HepG2 (cell line): ENCODE results near the gene PEAK1. TPM values are rescaled to one million over a fixed set of nuclear protein-coding genes. Genes with fewer than 3 reads are reported as not detected.

Source experiments
- ATAC-seq: fragments of 200-7000 bp; cut with Tn5 transposase; 3 replicates; pipeline ENCODE4 v1.9.1; 2020; ENCODE audit warnings: mild to moderate bottlenecking, moderate library complexity
- BruUV-seq: library from RNA; stranded (reverse); fragments of 400-500 nt; replicated peaks from 2 replicates; lab custom pipeline; 2021; lab: Mats Ljungman, UMichigan
- CTCF ChIA-PET: fragments of 300-600 bp; formaldehyde crosslinking; extraction: SDS; loops from one replicate; lab custom pipeline; 2021; ENCODE audit warnings: low total read pairs, inconsistent platforms, low intra/inter-chr PET ratio; lab: Yijun Ruan, JAX
- POLR2A ChIA-PET: fragments of 350-600 bp; sonication (Branson Sonifier 250); formaldehyde crosslinking; loops from one replicate; lab custom pipeline; 2020; ENCODE audit warnings: antibody characterized with exemption, inconsistent platforms; lab: Yijun Ruan, JAX
- DNase-seq: peaks from one replicate; pipeline ENCODE4 v3.0.0-alpha.2; 2015; ENCODE audit warnings: low spot score
- FAIRE-seq: peaks from 3 replicates; lab custom pipeline; 2011; peaks lifted over from hg19 to GRCh38; lab: Jason Lieb, UNC
- H2AFZ ChIP-seq: one replicate; pipeline ENCODE4 v1.6.1; 2011; ENCODE audit warnings: low read length, inconsistent platforms
- H3K27ac ChIP-seq: fragments of 300-600 bp; 3 replicates; pipeline ENCODE4 v1.8.0; 2011; ENCODE audit warnings: mixed run types, mild to moderate bottlenecking, mixed read lengths, low read length, inconsistent platforms; ENCODE audit not compliant: insufficient read depth; ENCODE audit errors: extremely low read length
- H3K27me3 ChIP-seq, 2 experiments: fragments of 200-600 bp in 1 of 2; 2 replicates in 1 of 2; 3 replicates in 1 of 2; pipeline versions ENCODE4 v1.6.0 to v1.8.0; 2011; ENCODE audit warnings: low read length in 2 of 2, mild to moderate bottlenecking in 2 of 2, moderate library complexity in 2 of 2, inconsistent platforms in 1 of 2; ENCODE audit not compliant: insufficient read depth in 2 of 2, control insufficient read depth in 1 of 2
- H3K36me3 ChIP-seq, 2 experiments: fragments of 200-600 bp in 1 of 2; replicated peaks in 1 of 2; 2 replicates in 1 of 2; 3 replicates in 1 of 2; pipeline versions ENCODE4 v1.5.1 to v1.8.0; 2011; ENCODE audit warnings: low read length in 2 of 2, inconsistent platforms in 1 of 2; ENCODE audit not compliant: insufficient read depth in 2 of 2, control insufficient read depth in 1 of 2
- H3K4me1 ChIP-seq: 2 replicates; pipeline ENCODE4 v1.5.1; 2012; ENCODE audit warnings: low read length, inconsistent platforms; ENCODE audit not compliant: insufficient read depth
- H3K4me2 ChIP-seq: 2 replicates; pipeline ENCODE4 v1.6.0; 2011; ENCODE audit warnings: low read depth, low read length, inconsistent platforms
- H3K4me3 ChIP-seq, 3 experiments: fragments of 200-600 bp in 1 of 3; sonication (generic), shearing (Covaris generic) in 1 of 3; replicated peaks in 1 of 3; 2 replicates each; pipeline ENCODE4 v1.5.1; 2011 to 2016; ENCODE audit warnings: low read length in 3 of 3, inconsistent platforms in 2 of 3, low read depth in 2 of 3, mild to moderate bottlenecking in 2 of 3, control low read depth in 1 of 3, mixed read lengths in 1 of 3; ENCODE audit not compliant: insufficient read depth in 1 of 3
- H3K79me2 ChIP-seq: one replicate; pipeline ENCODE4 v1.6.1; 2011; ENCODE audit warnings: low read length, inconsistent platforms; ENCODE audit not compliant: insufficient read depth
- H3K9ac ChIP-seq: 2 replicates; pipeline ENCODE4 v1.6.0; 2011; ENCODE audit warnings: mild to moderate bottlenecking, low read depth, low read length, inconsistent platforms; ENCODE audit not compliant: insufficient read depth
- H3K9me3 ChIP-seq: 2 replicates; pipeline ENCODE4 v1.5.1; 2012; ENCODE audit warnings: mild to moderate bottlenecking, low read length
- H4K20me1 ChIP-seq: 2 replicates; pipeline ENCODE4 v1.6.0; 2011; ENCODE audit warnings: inconsistent platforms, mild to moderate bottlenecking, low read length, moderate library complexity; ENCODE audit not compliant: insufficient read depth
- CREM ChIP-seq, 2 experiments: sonication (generic) in 1 of 2; formaldehyde crosslinking in 1 of 2; IDR thresholded peaks; 2 replicates each; pipeline versions ENCODE4 v1.4.0 to v1.6.1; 2016 to 2020; ENCODE audit warnings: antibody characterized with exemption in 1 of 2, mild to moderate bottlenecking in 1 of 2, missing genetic modification reagents in 1 of 2
- HDAC6 ChIP-seq: fragments of 200-600 bp; sonication (generic); IDR thresholded peaks from 2 replicates; pipeline ENCODE4 v1.7.0; 2017; ENCODE audit warnings: mild to moderate bottlenecking, antibody characterized with exemption, low read length, low read depth
- HIVEP1 ChIP-seq: sonication (generic); formaldehyde crosslinking; IDR thresholded peaks from 2 replicates; pipeline ENCODE4 v1.4.0; 2020; ENCODE audit warnings: mild to moderate bottlenecking, missing genetic modification reagents
- HNF4A ChIP-seq: sonication (generic); formaldehyde crosslinking; IDR thresholded peaks from 2 replicates; pipeline ENCODE4 v1.4.0; 2020; ENCODE audit warnings: missing genetic modification reagents
- TBX2 ChIP-seq: sonication (generic); formaldehyde crosslinking; IDR thresholded peaks from 2 replicates; pipeline ENCODE4 v1.5.0; 2020; ENCODE audit warnings: missing genetic modification reagents, mild to moderate bottlenecking, borderline replicate concordance
- TSC22D2 ChIP-seq: sonication (generic); formaldehyde crosslinking; IDR thresholded peaks from 2 replicates; pipeline ENCODE4 v1.5.1; 2020; ENCODE audit warnings: missing genetic modification reagents, mild to moderate bottlenecking, borderline replicate concordance
- ZKSCAN5 ChIP-seq: sonication (generic); formaldehyde crosslinking; IDR thresholded peaks from 2 replicates; pipeline ENCODE4 v1.5.1; 2020; ENCODE audit warnings: mild to moderate bottlenecking, missing genetic modification reagents
- ZNF232 ChIP-seq: sonication (generic); formaldehyde crosslinking; IDR thresholded peaks from 2 replicates; pipeline ENCODE4 v1.4.0; 2020; ENCODE audit warnings: missing genetic modification reagents, borderline replicate concordance
- WGBS: methylation state at CpG from one replicate; pipeline ENCODE4 v1.1.6; 2017; ENCODE audit warnings: low lambda C conversion rate; 5-methylcytosine and 5-hydroxymethylcytosine counted together
- in situ Hi-C: cut with HindIII; loops from 2 replicates; pipeline ENCODE4 v1.10.0; 2017; ENCODE audit warnings: low pct_unique_long_range_greater_than_20kb; ENCODE audit not compliant: extremely low pct_ligation_motif_present
- intact Hi-C: fragments of 100-400 bp; cut with micrococcal nuclease; formaldehyde crosslinking; loops from one replicate; pipeline ENCODE4 v1.10.0; 2022; ENCODE audit not compliant: unreplicated experiment
- polyA plus RNA-seq, 8 experiments: library from polyadenylated mRNA; depleted of rRNA in 3 of 8; stranded (reverse) in 7 of 8; unstranded in 1 of 8; fragments of >200 nt; fragmentation: Illumina TruSeq in 4 of 8; extraction: Trizol in 4 of 8; gene quantifications; 2 replicates each; pipeline versions ENCODE4 v1.2.1 to v1.2.3, GENCODE V29; 2011 to 2016; ENCODE audit warnings: low read depth in 4 of 8, missing spikeins in 1 of 8, mixed read lengths in 1 of 8; ENCODE audit not compliant: insufficient read depth in 1 of 8
- total RNA-seq, 5 experiments: library from RNA; depleted of rRNA; stranded (reverse); fragments of >200 nt; fragmentation: Illumina TruSeq; extraction: Trizol; gene quantifications; 2 replicates each; pipeline ENCODE4 v1.2.3, GENCODE V29; 2016; ENCODE audit warnings: low read depth in 1 of 5
- TF ChIP-seq, protein P1 (sequence below): sonication (generic); formaldehyde crosslinking; IDR thresholded peaks from 2 replicates; pipeline ENCODE4 v1.4.0; 2020; ENCODE audit warnings: missing genetic modification reagents, borderline replicate concordance

The PEAK1 gene
- total and polyA plus RNA-seq, 2 of the 13 experiments (the other 11 are each of a cell fraction or from before 2014, with no cell fraction given): 6.0 to 6.6 TPM

DNA sequence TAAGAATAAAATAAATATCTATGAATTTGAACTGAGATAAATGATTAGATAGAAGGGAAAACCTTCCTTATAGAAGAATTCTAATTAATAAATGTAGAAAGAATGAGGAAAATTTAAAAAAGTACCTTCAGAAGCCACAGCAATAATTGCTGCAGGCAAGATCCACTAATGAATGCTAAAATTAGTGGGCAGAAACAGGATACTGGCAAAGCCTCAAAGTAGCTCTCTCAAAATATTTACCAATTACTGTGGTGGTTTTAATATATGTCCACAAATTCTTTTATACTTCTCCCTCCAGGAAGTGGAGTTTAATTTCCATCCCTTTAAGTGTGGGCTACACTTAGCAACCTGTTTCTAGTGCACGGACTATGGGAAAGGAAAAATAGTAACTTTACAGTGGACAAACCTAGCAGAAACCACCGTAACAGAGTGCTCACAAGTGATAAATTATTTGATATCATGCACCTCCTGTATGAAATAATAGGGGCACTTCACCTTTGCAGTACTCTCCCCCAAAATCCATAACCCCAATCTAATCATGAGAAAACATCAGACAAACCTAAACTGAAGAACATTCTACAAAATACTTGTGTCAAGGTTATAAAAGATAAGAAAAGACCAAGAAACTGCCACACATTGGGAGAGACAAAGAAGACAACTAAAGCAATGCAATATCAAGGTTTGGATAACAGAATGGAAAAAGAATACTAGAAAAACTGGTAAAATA, 6.8 kb downstream of the PEAK1 start:
- BruUV-seq: no TSS peak
- H3K79me2 ChIP-seq: peaks cover 83% of the 10 kb centered on the region
- H3K4me2 ChIP-seq: no peak overlapping the region
- in situ Hi-C loops: no loop called here
- H3K27ac ChIP-seq: no peak overlapping the region
- no peaks in the 10 kb centered on the region for H3K36me3 ChIP-seq
- no peak for TF ChIP-seq TBX2
- CTCF ChIA-PET: no interaction called here
- intact Hi-C loops: no loop called here
- peaks cover 9% of the 10 kb centered on the region; the same call in 1 of the 2 replicates for H4K20me1 ChIP-seq
- DNase-seq (no peak), FAIRE-seq (no peak), ATAC-seq (no peak)
- POLR2A ChIA-PET: no interaction called here
- no peak overlapping the region for H3K4me3 ChIP-seq
- H3K9me3 ChIP-seq: no peaks in the 10 kb centered on the region
- H3K4me1 ChIP-seq: peaks cover 32% of the 10 kb centered on the region
- 96% methylated on average over 2 of the region's 2 CpGs for WGBS
- no peaks in the 10 kb centered on the region for H3K27me3 ChIP-seq
- no peak overlapping the region for H2AFZ ChIP-seq
- no peak overlapping the region for H3K9ac ChIP-seq

GRCh38 chr15:77411619-77411976, 8.3 kb downstream of the PEAK1 start:
- intact Hi-C loops (no loop called here), in situ Hi-C loops (no loop called here)
- H3K36me3 ChIP-seq: no peaks in the 10 kb centered on the region
- FAIRE-seq (no peak), DNase-seq (no peak), ATAC-seq (no peak)
- H3K79me2 ChIP-seq: peaks cover 74% of the 10 kb centered on the region
- CTCF ChIA-PET: no interaction called here
- no peaks in the 10 kb centered on the region for H3K27me3 ChIP-seq
- no peak overlapping the region for H3K4me2 ChIP-seq
- WGBS: 89% methylated on average over 3 of the region's 3 CpGs
- no peaks in the 10 kb centered on the region for H3K9me3 ChIP-seq
- H3K4me3 ChIP-seq: no peak overlapping the region
- BruUV-seq: no TSS peak
- peaks cover 28% of the 10 kb centered on the region for H3K4me1 ChIP-seq
- no peak overlapping the region for H3K9ac ChIP-seq
- TF ChIP-seq ZNF232 (no peak), HDAC6 (no peak), CREM (IDR thresholded peaks at IDR 0.05) (no peak), CREM (CRISPR knock-in tag; IDR thresholded peaks at IDR 0.05) (no peak), HIVEP1 (CRISPR knock-in tag) (no peak), ZKSCAN5 (CRISPR knock-in tag) (no peak), HNF4A (0 out of 2 replicates have a peak, but pooled peaks have one; percentile 12), TSC22D2 (CRISPR knock-in tag) (no peak)
- TF ChIP-seq, protein P1, sequence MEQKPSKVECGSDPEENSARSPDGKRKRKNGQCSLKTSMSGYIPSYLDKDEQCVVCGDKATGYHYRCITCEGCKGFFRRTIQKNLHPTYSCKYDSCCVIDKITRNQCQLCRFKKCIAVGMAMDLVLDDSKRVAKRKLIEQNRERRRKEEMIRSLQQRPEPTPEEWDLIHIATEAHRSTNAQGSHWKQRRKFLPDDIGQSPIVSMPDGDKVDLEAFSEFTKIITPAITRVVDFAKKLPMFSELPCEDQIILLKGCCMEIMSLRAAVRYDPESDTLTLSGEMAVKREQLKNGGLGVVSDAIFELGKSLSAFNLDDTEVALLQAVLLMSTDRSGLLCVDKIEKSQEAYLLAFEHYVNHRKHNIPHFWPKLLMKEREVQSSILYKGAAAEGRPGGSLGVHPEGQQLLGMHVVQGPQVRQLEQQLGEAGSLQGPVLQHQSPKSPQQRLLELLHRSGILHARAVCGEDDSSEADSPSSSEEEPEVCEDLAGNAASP (CRISPR knock-in tag): no peak
- no peak overlapping the region for H3K27ac ChIP-seq
- H2AFZ ChIP-seq: no peak overlapping the region
- H4K20me1 ChIP-seq: peaks cover 9% of the 10 kb centered on the region; the same call in 1 of the 2 replicates
- POLR2A ChIA-PET: no interaction called here
